Activated CD8-positive, alpha-beta T cell treated with anti-CD3 and anti-CD28 coated beads for 36 hours (primary cell): ENCODE measurements around the gene KIAA2012. TPM values are rescaled to one million over a fixed set of nuclear protein-coding genes. Genes with fewer than 3 reads are reported as not detected.

Experiments
- ATAC-seq: fragments of 200-7000 bp; cut with Tn5 transposase; one replicate; pipeline ENCODE4 v1.10.0; 2021; ENCODE audit warnings: mild to moderate bottlenecking, moderate library complexity
- CTCF ChIA-PET: fragments of 350-600 bp; sonication (Branson Sonifier 250); formaldehyde crosslinking; loops from one replicate; lab custom pipeline; 2021; ENCODE audit warnings: antibody characterized with exemption; lab: Charles Lee
- POLR2A ChIA-PET: fragments of 350-600 bp; sonication (Branson Sonifier 250); formaldehyde crosslinking; loops from one replicate; lab custom pipeline; 2021; ENCODE audit warnings: antibody characterized with exemption; lab: Charles Lee
- DNase-seq: peaks from one replicate; pipeline ENCODE4 v3.0.0-alpha.2; 2020
- H3K27ac Mint-ChIP-seq: one replicate; pipeline ENCODE4 v1.8.0; 2021; ENCODE audit warnings: mild to moderate bottlenecking, mixed read lengths
- H3K27me3 Mint-ChIP-seq: one replicate; pipeline ENCODE4 v1.8.0; 2021; ENCODE audit warnings: mixed read lengths
- H3K36me3 Mint-ChIP-seq: one replicate; pipeline ENCODE4 v1.8.0; 2021; ENCODE audit warnings: low read depth, mixed read lengths
- H3K4me1 Mint-ChIP-seq: one replicate; pipeline ENCODE4 v1.8.0; 2021; ENCODE audit warnings: low read depth, mixed read lengths
- H3K4me3 Mint-ChIP-seq: one replicate; pipeline ENCODE4 v1.8.0; 2021; ENCODE audit warnings: mild to moderate bottlenecking, moderate library complexity, mixed read lengths
- H3K9me3 Mint-ChIP-seq: one replicate; pipeline ENCODE4 v1.8.0; 2021; ENCODE audit warnings: mixed read lengths
- CTCF ChIP-seq: fragments of 200-600 bp; IDR thresholded peaks from one replicate; pipeline ENCODE4 v1.8.0; 2022; ENCODE audit warnings: antibody characterized with exemption, mild to moderate bottlenecking
- intact Hi-C: fragments of 100-400 bp; cut with micrococcal nuclease; formaldehyde crosslinking; loops from one replicate; pipeline ENCODE4 v1.10.0; 2022
- total RNA-seq, 2 experiments: library from RNA; stranded (reverse); gene quantifications; one replicate each; pipeline ENCODE4 v1.2.3, GENCODE V29; 2021

Gene KIAA2012
- total RNA-seq, 2 experiments from 2014 or later, result not detected

GRCh38 chr2:202196727-202197126 is 123.7 kb downstream of the KIAA2012 start:
- DNase-seq (no peak), ATAC-seq (no peak)
- Mint-ChIP-seq H3K27me3 (peaks cover 2% of the 10 kb centered on the region), H3K4me1 (peaks cover 2% of the 10 kb centered on the region), H3K27ac (no peak overlapping the region), H3K4me3 (no peak overlapping the region), H3K36me3 (no peaks in the 10 kb centered on the region), H3K9me3 (no peaks in the 10 kb centered on the region)
- no peak for TF ChIP-seq CTCF
- ChIA-PET POLR2A (no interaction called here), CTCF (no interaction called here)
- intact Hi-C loops, result no loop called here

- intact Hi-C loops, result no loop called here
Measured at GRCh38 chr2:202201220-202202160, 128.4 kb downstream of the KIAA2012 start.

GRCh38 chr2:202203348-202203747 is 130.3 kb downstream of the KIAA2012 start:
- intact Hi-C loops, result no loop called here
- DNase-seq, result no peak
- Mint-ChIP-seq H3K4me3 (no peak overlapping the region), H3K36me3 (peaks cover 10% of the 10 kb centered on the region), H3K9me3 (no peaks in the 10 kb centered on the region), H3K27me3 (no peaks in the 10 kb centered on the region), H3K4me1 (no peaks in the 10 kb centered on the region), H3K27ac (no peak overlapping the region)
- POLR2A ChIA-PET, result no interaction called here
- no peak for ATAC-seq
- no peak for TF ChIP-seq CTCF
- CTCF ChIA-PET, result no interaction called here

More at GRCh38 chr2:202201220-202202160, 128.4 kb downstream of the KIAA2012 start:
- ATAC-seq (no peak), DNase-seq (no peak)
- ChIA-PET POLR2A (no interaction called here), CTCF (no interaction called here)
- Mint-ChIP-seq H3K36me3 (peaks cover 5% of the 10 kb centered on the region), H3K27ac (no peak overlapping the region), H3K4me3 (no peak overlapping the region), H3K4me1 (no peaks in the 10 kb centered on the region), H3K27me3 (peaks cover 2% of the 10 kb centered on the region), H3K9me3 (no peaks in the 10 kb centered on the region)
- no peak for TF ChIP-seq CTCF

GRCh38 chr2:202204855-202205254 is 131.8 kb downstream of the KIAA2012 start:
- ATAC-seq, result no peak
- ChIA-PET POLR2A (no interaction called here), CTCF (no interaction called here)

More at GRCh38 chr2:202204855-202205254, 131.8 kb downstream of the KIAA2012 start:
- no peak for DNase-seq
- Mint-ChIP-seq H3K4me1 (no peaks in the 10 kb centered on the region), H3K27me3 (no peaks in the 10 kb centered on the region), H3K4me3 (no peak overlapping the region), H3K36me3 (peaks cover 10% of the 10 kb centered on the region), H3K9me3 (no peaks in the 10 kb centered on the region), H3K27ac (no peak overlapping the region)
- no peak for TF ChIP-seq CTCF
- intact Hi-C loops, result no loop called here
